HepG2 (cell line): ENCODE data around the gene COL4A3. TPM values are rescaled to one million over a fixed set of nuclear protein-coding genes. Genes with fewer than 3 reads are reported as not detected.

Experiments
- ELF4 ChIP-seq: sonication (generic); formaldehyde crosslinking; IDR thresholded peaks from 2 replicates; pipeline ENCODE4 v1.5.0; 2020; ENCODE audit warnings: missing genetic modification reagents, mild to moderate bottlenecking, moderate library complexity, borderline replicate concordance
- ISX ChIP-seq: sonication (generic); formaldehyde crosslinking; conservative IDR thresholded peaks from 2 replicates; pipeline ENCODE4 v1.5.0; 2020; ENCODE audit warnings: missing genetic modification reagents
- MAFG ChIP-seq: sonication (generic); formaldehyde crosslinking; IDR thresholded peaks from 2 replicates; pipeline ENCODE4 v1.5.1; 2020; ENCODE audit warnings: mild to moderate bottlenecking, missing genetic modification reagents
- MED8 ChIP-seq: sonication (generic); formaldehyde crosslinking; IDR thresholded peaks from 2 replicates; pipeline ENCODE4 v1.8.1; 2023; ENCODE audit warnings: mild to moderate bottlenecking, missing genetic modification reagents; ENCODE audit not compliant: insufficient replicate concordance
- PHF20 ChIP-seq: sonication (generic); formaldehyde crosslinking; IDR thresholded peaks from 2 replicates; pipeline ENCODE4 v1.5.0; 2020; ENCODE audit warnings: mild to moderate bottlenecking, missing genetic modification reagents
- PRPF4 ChIP-seq: fragments of 200-400 bp; formaldehyde crosslinking; IDR thresholded peaks from 2 replicates; pipeline ENCODE4 v1.6.1; 2016; ENCODE audit warnings: low read length, low read depth; ENCODE audit not compliant: poor library complexity, severe bottlenecking
- RFX1 ChIP-seq: fragments of 450-650 bp; IDR thresholded peaks from 2 replicates; pipeline ENCODE4 v1.6.1; 2017
- TCF12 ChIP-seq, 2 experiments: fragments of 450-650 bp in 1 of 2; sonication (generic) in 1 of 2; formaldehyde crosslinking in 1 of 2; IDR thresholded peaks; 2 replicates each; pipeline versions ENCODE4 v1.6.1 to v1.8.0; 2017 to 2022; ENCODE audit warnings: antibody characterized with exemption in 1 of 2, mild to moderate bottlenecking in 1 of 2, missing genetic modification reagents in 1 of 2, moderate library complexity in 1 of 2
- UBTF ChIP-seq: sonication (generic); formaldehyde crosslinking; IDR thresholded peaks from 2 replicates; pipeline ENCODE4 v1.4.0; 2020; ENCODE audit warnings: mild to moderate bottlenecking, missing genetic modification reagents
- ZKSCAN1 ChIP-seq: fragments of 150-350 bp; IDR thresholded peaks from 2 replicates; pipeline ENCODE4 v1.6.1; 2014; ENCODE audit warnings: low read length
- ZNF44 ChIP-seq: sonication (generic); formaldehyde crosslinking; IDR thresholded peaks from 2 replicates; pipeline ENCODE4 v1.5.1; 2020; ENCODE audit warnings: mild to moderate bottlenecking, missing genetic modification reagents
- ZNF598 ChIP-seq: sonication (generic); formaldehyde crosslinking; IDR thresholded peaks from 2 replicates; pipeline ENCODE4 v1.5.1; 2020; ENCODE audit warnings: mild to moderate bottlenecking, missing genetic modification reagents, borderline replicate concordance
- ZNF609 ChIP-seq: sonication (generic); formaldehyde crosslinking; IDR thresholded peaks from 2 replicates; pipeline ENCODE4 v1.4.0; 2020; ENCODE audit warnings: mild to moderate bottlenecking, missing genetic modification reagents, borderline replicate concordance
- ZNF619 ChIP-seq: sonication (generic); formaldehyde crosslinking; IDR thresholded peaks from 2 replicates; pipeline ENCODE4 v1.4.0; 2020; ENCODE audit warnings: mild to moderate bottlenecking, missing genetic modification reagents
- polyA plus RNA-seq, 8 experiments: library from polyadenylated mRNA; depleted of rRNA in 3 of 8; stranded (reverse) in 7 of 8; unstranded in 1 of 8; fragments of >200 nt; fragmentation: Illumina TruSeq in 4 of 8; extraction: Trizol in 4 of 8; gene quantifications; 2 replicates each; pipeline versions ENCODE4 v1.2.1 to v1.2.3, GENCODE V29; 2011 to 2016; ENCODE audit warnings: low read depth in 4 of 8, missing spikeins in 1 of 8, mixed read lengths in 1 of 8; ENCODE audit not compliant: insufficient read depth in 1 of 8
- total RNA-seq, 5 experiments: library from RNA; depleted of rRNA; stranded (reverse); fragments of >200 nt; fragmentation: Illumina TruSeq; extraction: Trizol; gene quantifications; 2 replicates each; pipeline ENCODE4 v1.2.3, GENCODE V29; 2016; ENCODE audit warnings: low read depth in 1 of 5
- TF ChIP-seq, protein P1 (sequence below): sonication (generic); formaldehyde crosslinking; IDR thresholded peaks from 2 replicates; pipeline ENCODE4 v1.4.0; 2020; ENCODE audit warnings: mild to moderate bottlenecking, missing genetic modification reagents
- TF ChIP-seq, protein P2 (sequence below): sonication (generic); formaldehyde crosslinking; IDR thresholded peaks from 2 replicates; pipeline ENCODE4 v1.4.0; 2020; ENCODE audit warnings: missing genetic modification reagents

Gene COL4A3
- total and polyA plus RNA-seq, 2 of the 13 experiments (the other 11 are each of a cell fraction or from before 2014, with no cell fraction given): 0.02 TPM; not detected in 1

- peak; percentile 90 for TF ChIP-seq ZNF609 (CRISPR knock-in tag)
- peak; percentile 89 for TF ChIP-seq ZNF619 (CRISPR knock-in tag)
- peak; percentile 98 for TF ChIP-seq PHF20 (CRISPR knock-in tag)
- TF ChIP-seq ZKSCAN1: peak; percentile 61
- 0 out of 2 replicates have a peak, but pooled peaks have one; percentile 49 for TF ChIP-seq ZNF598 (CRISPR knock-in tag)
- peak; percentile 94 for TF ChIP-seq ELF4 (CRISPR knock-in tag)
- 0 out of 2 replicates have a peak, but pooled peaks have one; percentile 27 for TF ChIP-seq ISX (CRISPR knock-in tag)
- TF ChIP-seq UBTF (CRISPR knock-in tag): peak; percentile 98
- TF ChIP-seq, protein P1, sequence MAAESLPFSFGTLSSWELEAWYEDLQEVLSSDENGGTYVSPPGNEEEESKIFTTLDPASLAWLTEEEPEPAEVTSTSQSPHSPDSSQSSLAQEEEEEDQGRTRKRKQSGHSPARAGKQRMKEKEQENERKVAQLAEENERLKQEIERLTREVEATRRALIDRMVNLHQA (CRISPR knock-in tag): no peak
- TF ChIP-seq, protein P2, sequence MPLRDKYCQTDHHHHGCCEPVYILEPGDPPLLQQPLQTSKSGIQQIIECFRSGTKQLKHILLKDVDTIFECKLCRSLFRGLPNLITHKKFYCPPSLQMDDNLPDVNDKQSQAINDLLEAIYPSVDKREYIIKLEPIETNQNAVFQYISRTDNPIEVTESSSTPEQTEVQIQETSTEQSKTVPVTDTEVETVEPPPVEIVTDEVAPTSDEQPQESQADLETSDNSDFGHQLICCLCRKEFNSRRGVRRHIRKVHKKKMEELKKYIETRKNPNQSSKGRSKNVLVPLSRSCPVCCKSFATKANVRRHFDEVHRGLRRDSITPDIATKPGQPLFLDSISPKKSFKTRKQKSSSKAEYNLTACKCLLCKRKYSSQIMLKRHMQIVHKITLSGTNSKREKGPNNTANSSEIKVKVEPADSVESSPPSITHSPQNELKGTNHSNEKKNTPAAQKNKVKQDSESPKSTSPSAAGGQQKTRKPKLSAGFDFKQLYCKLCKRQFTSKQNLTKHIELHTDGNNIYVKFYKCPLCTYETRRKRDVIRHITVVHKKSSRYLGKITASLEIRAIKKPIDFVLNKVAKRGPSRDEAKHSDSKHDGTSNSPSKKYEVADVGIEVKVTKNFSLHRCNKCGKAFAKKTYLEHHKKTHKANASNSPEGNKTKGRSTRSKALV (CRISPR knock-in tag): peak; percentile 71
- peak; percentile 28 for TF ChIP-seq MED8 (CRISPR knock-in tag)
- peak; percentile 77 for TF ChIP-seq ZNF44 (CRISPR knock-in tag)
- no peak for TF ChIP-seq RFX1
- no peak for TF ChIP-seq TCF12 (IDR thresholded peaks at IDR 0.05)
- TF ChIP-seq TCF12 (CRISPR knock-in tag; IDR thresholded peaks at IDR 0.05): no peak; the same call in none of the 2 replicates
- no peak for TF ChIP-seq MAFG
- no peak for TF ChIP-seq PRPF4
Measured at GRCh38 chr2:227324995-227325838, 160.8 kb downstream of the COL4A3 start, which contains the start of gene MFF (continued).
